ENCODE results near the gene SRRT.

Gene SRRT

GRCh38 chr7:100893910-100894721, 19.2 kb downstream of the SRRT start:
- Histone ChIP-seq H3K9me3 (ENCODE audit: severe bottlenecking) (no peaks in the 10 kb centered on the region), H3K4me1 (ENCODE audit: insufficient read depth, poor library complexity, severe bottlenecking) (peaks cover 13% of the 10 kb centered on the region), H3K4me3 (ENCODE audit: severe bottlenecking) (no peak overlapping the region), H3K27me3 (ENCODE audit: insufficient read depth, poor library complexity, severe bottlenecking) (peaks cover 23% of the 10 kb centered on the region), H3K36me3 (ENCODE audit: low read depth) (no peaks in the 10 kb centered on the region), H3K27ac (ENCODE audit: poor library complexity, severe bottlenecking) (no peak overlapping the region)
- DNase-seq (ENCODE audit: low spot score) (no peak), ATAC-seq (ENCODE audit: low read depth) (no peak)
- no peak for TF ChIP-seq CTCF (IDR thresholded peaks at IDR 0.05; ENCODE audit: poor library complexity, severe bottlenecking)

DNA sequence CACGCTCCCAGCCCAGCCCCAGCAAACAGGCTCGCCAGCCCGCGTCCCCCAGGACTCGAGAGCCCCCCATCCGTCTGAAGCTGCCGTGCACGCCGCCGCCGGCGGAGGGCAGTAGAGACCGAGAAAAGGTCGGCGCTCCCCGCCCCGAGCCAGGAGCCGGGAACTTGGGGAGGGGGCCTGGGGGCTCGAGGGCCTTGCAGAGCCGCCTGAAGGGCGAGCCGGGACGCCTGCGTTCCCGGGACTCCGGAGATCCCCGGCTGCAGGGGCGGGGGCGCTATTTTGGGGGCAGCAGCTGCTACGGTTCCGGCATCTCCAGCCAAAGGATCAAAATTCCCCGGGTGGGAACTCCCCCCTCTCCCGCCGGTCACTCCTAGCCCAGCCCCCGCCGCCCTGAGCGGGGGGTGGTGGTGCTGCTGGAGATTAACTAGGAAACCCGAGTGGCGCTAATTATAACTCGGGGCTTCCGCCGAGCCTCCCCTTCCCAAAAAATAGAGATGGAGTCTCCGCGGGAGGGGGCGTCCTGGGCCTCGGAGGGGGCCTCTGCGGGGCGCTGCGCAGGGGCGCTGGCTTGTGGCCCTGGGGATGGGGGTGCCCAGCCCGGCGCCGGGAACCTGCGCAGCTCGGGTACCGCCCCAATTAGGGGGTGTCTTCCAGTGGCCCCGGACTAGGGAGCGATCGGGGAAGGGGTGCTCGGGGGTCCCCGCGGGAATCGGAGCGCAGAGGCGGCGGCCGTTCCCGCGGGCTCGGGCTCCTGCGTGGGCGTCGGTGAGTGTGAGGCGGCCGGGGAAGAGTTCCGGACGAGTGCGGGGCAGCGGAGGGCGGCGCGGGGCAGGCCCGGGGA, 20.2 kb downstream of the SRRT start:
- TF ChIP-seq CTCF (IDR thresholded peaks at IDR 0.05; ENCODE audit: poor library complexity, severe bottlenecking), result peak; percentile 90

GRCh38 chr7:100895701-100895955, 20.7 kb downstream of the SRRT start, which contains the start of gene ACHE:
ACHE (minus strand) TSS chr7:100895888; CDS start chr7:100894232, 1,656 bp downstream.
- TF ChIP-seq CTCF (IDR thresholded peaks at IDR 0.05; ENCODE audit: poor library complexity, severe bottlenecking), result no peak
- H3K9me3 ChIP-seq (ENCODE audit: severe bottlenecking), result no peaks in the 10 kb centered on the region
- H3K27me3 ChIP-seq (ENCODE audit: insufficient read depth, poor library complexity, severe bottlenecking), result peaks cover 23% of the 10 kb centered on the region
- no peak within 1 kb of the TSS for H3K27ac ChIP-seq (ENCODE audit: poor library complexity, severe bottlenecking)
- peaks cover 12% of the 10 kb centered on the region for H3K4me1 ChIP-seq (ENCODE audit: insufficient read depth, poor library complexity, severe bottlenecking)
- peak within 1 kb of the TSS; percentile 11 for H3K4me3 ChIP-seq (ENCODE audit: severe bottlenecking)
- ATAC-seq (ENCODE audit: low read depth), result peak; percentile 31; the same call in 1 of the 3 replicates
- H3K36me3 ChIP-seq (ENCODE audit: low read depth), result no peaks in the 10 kb centered on the region
- no peak for DNase-seq (ENCODE audit: low spot score)

More for the DNA sequence above, 20.2 kb downstream of the SRRT start:
- Histone ChIP-seq H3K4me1 (ENCODE audit: insufficient read depth, poor library complexity, severe bottlenecking) (peaks cover 13% of the 10 kb centered on the region), H3K27me3 (ENCODE audit: insufficient read depth, poor library complexity, severe bottlenecking) (peaks cover 23% of the 10 kb centered on the region), H3K9me3 (ENCODE audit: severe bottlenecking) (no peaks in the 10 kb centered on the region), H3K4me3 (ENCODE audit: severe bottlenecking) (peak overlapping the region; percentile 11), H3K36me3 (ENCODE audit: low read depth) (no peaks in the 10 kb centered on the region), H3K27ac (ENCODE audit: poor library complexity, severe bottlenecking) (no peak overlapping the region)
- no peak for DNase-seq (ENCODE audit: low spot score)
- no peak for ATAC-seq (ENCODE audit: low read depth)

DNA sequence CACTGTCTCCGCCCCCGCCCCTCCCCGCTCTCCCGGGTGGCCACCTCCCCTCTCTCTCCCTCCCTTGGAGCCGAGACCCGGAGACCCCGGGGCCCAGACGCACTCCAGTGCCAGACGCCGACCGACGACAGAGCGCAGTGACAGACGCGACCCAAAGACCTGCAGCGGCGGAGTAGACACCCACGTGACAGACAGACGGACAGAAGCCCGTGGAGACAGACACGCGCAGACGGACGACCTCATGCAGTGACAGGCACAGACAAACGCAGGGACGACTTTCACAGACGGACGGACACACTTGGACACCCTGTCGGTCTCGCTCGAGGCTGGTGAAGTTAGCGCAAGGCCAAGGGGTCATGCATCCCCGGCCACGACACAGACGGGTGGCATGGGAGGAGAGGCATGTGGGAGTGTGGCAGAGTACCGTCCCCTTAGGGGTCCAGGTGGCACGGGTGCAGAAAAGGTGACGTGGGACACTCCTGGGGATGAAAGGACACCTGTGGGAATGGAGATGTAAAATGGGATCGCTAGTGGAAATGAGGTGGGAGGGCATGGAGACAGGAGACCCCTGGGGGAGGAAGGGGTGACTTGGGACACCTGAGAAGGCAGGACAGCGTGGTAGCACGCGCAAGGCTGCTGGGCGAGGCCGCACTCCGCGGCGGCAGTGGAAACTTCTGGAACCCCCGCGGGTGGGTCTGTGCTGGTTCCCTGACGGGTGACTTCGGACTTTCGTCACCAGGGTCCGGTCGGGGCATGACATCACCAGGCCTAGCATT, 21.2 kb downstream of the SRRT start:
- H3K4me1 ChIP-seq (ENCODE audit: insufficient read depth, poor library complexity, severe bottlenecking), result peaks cover 8% of the 10 kb centered on the region
- H3K27ac ChIP-seq (ENCODE audit: poor library complexity, severe bottlenecking), result no peak overlapping the region
- no peak for DNase-seq (ENCODE audit: low spot score)
- H3K9me3 ChIP-seq (ENCODE audit: severe bottlenecking), result no peaks in the 10 kb centered on the region
- no peak for TF ChIP-seq CTCF (IDR thresholded peaks at IDR 0.05; ENCODE audit: poor library complexity, severe bottlenecking)
- ATAC-seq (ENCODE audit: low read depth), result no peak; the same call in 2 of the 3 replicates
- H3K36me3 ChIP-seq (ENCODE audit: low read depth), result no peaks in the 10 kb centered on the region
- H3K4me3 ChIP-seq (ENCODE audit: severe bottlenecking), result peak overlapping the region; percentile 8
- peaks cover 23% of the 10 kb centered on the region for H3K27me3 ChIP-seq (ENCODE audit: insufficient read depth, poor library complexity, severe bottlenecking)

Measured in RWPE2 (cell line).